ENCODE data around the gene PLA2R1. TPM values are rescaled to one million over a fixed set of nuclear protein-coding genes. Genes with fewer than 3 reads are reported as not detected.
A peak's percentile ranks its signal among the peaks of the same experiment; 100 is the strongest.

PLA2R1 gene
- polyA plus RNA-seq, 2 of the 4 experiments (the other 2 are of a cell fraction): 3.3 to 6.8 TPM

DNA sequence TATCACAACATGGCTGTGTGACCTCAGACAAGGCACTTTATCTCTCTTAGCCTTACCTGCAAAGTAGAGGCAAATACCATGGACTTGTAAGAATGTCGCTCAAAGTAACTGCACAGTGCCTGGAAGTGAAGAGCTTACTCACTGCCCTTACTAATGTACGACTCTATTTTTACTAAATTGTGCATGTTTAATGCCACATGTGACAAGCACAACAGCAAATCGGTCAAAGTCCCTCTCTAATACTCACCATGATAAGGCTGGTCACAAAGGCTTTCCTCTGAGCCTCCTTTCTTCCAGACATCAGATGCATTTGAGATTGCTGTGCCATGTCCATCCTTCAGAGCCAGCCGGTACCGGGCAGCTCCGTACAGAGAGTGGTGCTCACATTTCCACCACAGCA, 164.0 kb downstream of the PLA2R1 start:
- H3K4me2 ChIP-seq: no peak overlapping the region
- no peak for DNase-seq (ENCODE audit: low read depth in 1 of 2, low spot score in 1 of 2)
- H3K27ac ChIP-seq: no peak overlapping the region
- no peaks in the 10 kb centered on the region for H3K9me3 ChIP-seq
- no peak for FAIRE-seq
- ATAC-seq: peak in 1 of 2 experiments; percentile 52; a peak in 3 of 6 replicates
- POLR2A ChIA-PET: no interaction called here
- CTCF ChIA-PET: interaction anchor here (1.1 to 4.2 kb wide), 3 partner anchors 16 to 42 kb away, joined by 3 to 17 read pairs (median 5); no protein-coding TSS in a partner anchor
- 70% methylated on average over 6 of the region's 6 CpGs for WGBS (ENCODE audit: missing lambda C conversion rate)
- no peak for TF ChIP-seq CTCF (IDR thresholded peaks at IDR 0.05)
- TF ChIP-seq HEYL (CRISPR knock-in tag; IDR thresholded peaks at IDR 0.05): no peak
- no peak for TF ChIP-seq EHMT2 (IDR thresholded peaks at IDR 0.05; ENCODE audit: low read depth)
- TF ChIP-seq EHF (CRISPR knock-in tag; IDR thresholded peaks at IDR 0.05): no peak
- H3K4me1 ChIP-seq: no peaks in the 10 kb centered on the region
- no peak overlapping the region for H3K4me3 ChIP-seq

DNA sequence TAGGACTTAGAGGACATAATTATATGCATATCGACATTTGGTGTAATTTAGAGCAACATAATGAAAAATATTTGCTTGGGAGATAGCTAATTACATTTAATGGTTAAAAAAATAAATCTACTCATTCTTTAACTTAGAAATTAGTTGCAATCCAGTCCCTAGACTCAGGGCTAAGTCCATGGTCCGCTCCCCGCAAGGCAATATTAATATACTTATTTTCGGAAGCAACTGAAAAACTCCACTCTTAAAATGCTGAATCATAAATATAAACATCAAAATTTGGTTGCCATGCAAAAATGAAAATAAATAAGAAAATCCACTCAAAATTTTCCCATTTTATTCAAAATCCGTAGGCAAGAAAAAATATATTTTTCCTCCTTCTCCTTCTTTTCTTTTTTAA, 164.7 kb downstream of the PLA2R1 start:
- TF ChIP-seq HOXB13 (CRISPR knock-in tag; IDR thresholded peaks at IDR 0.05; ENCODE audit: low read depth) (no peak), GATA3 (IDR thresholded peaks at IDR 0.05; ENCODE audit: borderline replicate concordance) (no peak), PHF8 (IDR thresholded peaks at IDR 0.05; ENCODE audit: borderline replicate concordance, low read depth) (no peak), NR3C1 (IDR thresholded peaks at IDR 0.05) (no peak), NPAS2 (CRISPR knock-in tag; IDR thresholded peaks at IDR 0.05; ENCODE audit: borderline replicate concordance) (no peak), HOXA7 (CRISPR knock-in tag; IDR thresholded peaks at IDR 0.05) (no peak), CHD4 (IDR thresholded peaks at IDR 0.05; ENCODE audit: borderline replicate concordance) (no peak), MAX (IDR thresholded peaks at IDR 0.05) (no peak), POLR2A (IDR thresholded peaks at IDR 0.05; ENCODE audit: low read length) (no peak), ZNF302 (CRISPR knock-in tag; IDR thresholded peaks at IDR 0.05) (no peak), HES2 (IDR thresholded peaks at IDR 0.05) (no peak), ESRRA (IDR thresholded peaks at IDR 0.05; ENCODE audit: borderline replicate concordance, low read length) (no peak), MAZ (IDR thresholded peaks at IDR 0.05; ENCODE audit: borderline replicate concordance, low read depth, low read length) (no peak), KDM5A (IDR thresholded peaks at IDR 0.05) (no peak)
- TF ChIP-seq, protein P1, sequence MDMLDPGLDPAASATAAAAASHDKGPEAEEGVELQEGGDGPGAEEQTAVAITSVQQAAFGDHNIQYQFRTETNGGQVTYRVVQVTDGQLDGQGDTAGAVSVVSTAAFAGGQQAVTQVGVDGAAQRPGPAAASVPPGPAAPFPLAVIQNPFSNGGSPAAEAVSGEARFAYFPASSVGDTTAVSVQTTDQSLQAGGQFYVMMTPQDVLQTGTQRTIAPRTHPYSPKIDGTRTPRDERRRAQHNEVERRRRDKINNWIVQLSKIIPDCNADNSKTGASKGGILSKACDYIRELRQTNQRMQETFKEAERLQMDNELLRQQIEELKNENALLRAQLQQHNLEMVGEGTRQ (IDR thresholded peaks at IDR 0.05): no peak
- ChIA-PET POLR2A (no interaction called here), CTCF (no interaction called here)
- WGBS (ENCODE audit: missing lambda C conversion rate): 74% methylated on average over 5 of the region's 5 CpGs
- ATAC-seq: no peak
- no peak overlapping the region for H3K4me2 ChIP-seq
- H3K9me3 ChIP-seq: no peaks in the 10 kb centered on the region
- no peak for DNase-seq (ENCODE audit: low read depth in 1 of 2, low spot score in 1 of 2)
- no peak overlapping the region for H3K4me3 ChIP-seq
- no peak overlapping the region for H3K27ac ChIP-seq
- FAIRE-seq: no peak
- no peaks in the 10 kb centered on the region for H3K4me1 ChIP-seq

- FAIRE-seq (no peak), ATAC-seq (no peak), DNase-seq (ENCODE audit: low read depth in 1 of 2, low spot score in 1 of 2) (no peak)
- no peak overlapping the region for H3K4me3 ChIP-seq
- WGBS (ENCODE audit: missing lambda C conversion rate): 28% methylated on average over 1 of the region's 1 CpG
- H3K4me2 ChIP-seq: no peak overlapping the region
- peaks cover 5% of the 10 kb centered on the region; the same call in 2 of the 3 replicates for H3K4me1 ChIP-seq
- ChIA-PET POLR2A (no interaction called here), CTCF (no interaction called here)
- H3K9me3 ChIP-seq: no peaks in the 10 kb centered on the region
- no peak overlapping the region for H3K27ac ChIP-seq
- TF ChIP-seq REST (IDR thresholded peaks at IDR 0.05): no peak
- no peak for TF ChIP-seq HOXA7 (CRISPR knock-in tag; IDR thresholded peaks at IDR 0.05)
- no peak for TF ChIP-seq ZSCAN20 (CRISPR knock-in tag; IDR thresholded peaks at IDR 0.05)
- no peak for TF ChIP-seq KDM5A (IDR thresholded peaks at IDR 0.05)
- TF ChIP-seq HES2 (IDR thresholded peaks at IDR 0.05): no peak
- TF ChIP-seq RARB (CRISPR knock-in tag; IDR thresholded peaks at IDR 0.05): no peak
- no peak for TF ChIP-seq EHF (CRISPR knock-in tag; IDR thresholded peaks at IDR 0.05)
- no peak for TF ChIP-seq MAX (IDR thresholded peaks at IDR 0.05)
- TF ChIP-seq CHD4 (IDR thresholded peaks at IDR 0.05; ENCODE audit: borderline replicate concordance): no peak
- no peak for TF ChIP-seq ELK1 (IDR thresholded peaks at IDR 0.05; ENCODE audit: low read depth, low read length)
- TF ChIP-seq FOSL2 (IDR thresholded peaks at IDR 0.05): no peak
- TF ChIP-seq FOSL2 (CRISPR knock-in tag; IDR thresholded peaks at IDR 0.05): no peak
- no peak for TF ChIP-seq ESRRA (IDR thresholded peaks at IDR 0.05; ENCODE audit: borderline replicate concordance, low read length)
- no peak for TF ChIP-seq TP53 (CRISPR knock-in tag; IDR thresholded peaks at IDR 0.05)
Observed at GRCh38 chr2:159897081-159897480, 165.3 kb downstream of the PLA2R1 start.

Data from A549 (cell line).